WTC11 (cell line): ENCODE results near the gene SULT1C3. TPM values are rescaled to one million over a fixed set of nuclear protein-coding genes. Genes with fewer than 3 reads are reported as not detected.

Experiments used
- ATAC-seq: fragments of 200-7000 bp; cut with Tn5 transposase; 2 replicates; pipeline ENCODE4 v1.10.0; 2021; ENCODE audit warnings: mild to moderate bottlenecking, moderate library complexity
- CTCF ChIA-PET: fragments of 300-600 bp; sonication (Branson Sonifier 250); formaldehyde crosslinking; loops from one replicate; lab custom pipeline; 2021; ENCODE audit warnings: antibody characterized with exemption; lab: Charles Lee
- POLR2A ChIA-PET: fragments of 350-600 bp; sonication (Branson Sonifier 250); formaldehyde crosslinking; loops from one replicate; lab custom pipeline; 2021; ENCODE audit warnings: antibody characterized with exemption; lab: Charles Lee
- DNase-seq: peaks from one replicate; pipeline ENCODE4 v3.0.0; 2021; ENCODE audit warnings: low spot score
- H3K27ac Mint-ChIP-seq: 2 replicates; pipeline ENCODE4 v1.8.0; 2021; ENCODE audit warnings: mixed read lengths
- H3K27me3 Mint-ChIP-seq: 2 replicates; pipeline ENCODE4 v1.8.0; 2021; ENCODE audit warnings: low read depth, mild to moderate bottlenecking, moderate library complexity, mixed read lengths
- H3K36me3 Mint-ChIP-seq: 2 replicates; pipeline ENCODE4 v1.8.0; 2021; ENCODE audit warnings: mixed read lengths
- H3K4me1 Mint-ChIP-seq: 2 replicates; pipeline ENCODE4 v1.8.0; 2022; ENCODE audit warnings: mixed read lengths
- H3K4me3 Mint-ChIP-seq: 2 replicates; pipeline ENCODE4 v1.8.0; 2021; ENCODE audit warnings: mild to moderate bottlenecking, moderate library complexity, mixed read lengths
- H3K9me3 Mint-ChIP-seq: 2 replicates; pipeline ENCODE4 v1.8.0; 2021; ENCODE audit warnings: mixed read lengths
- ATF2 ChIP-seq: sonication (generic); formaldehyde crosslinking; IDR thresholded peaks from 2 replicates; pipeline ENCODE4 v1.8.1; 2022; ENCODE audit warnings: low read depth, missing genetic modification reagents, borderline replicate concordance
- CREB1 ChIP-seq: sonication (generic); formaldehyde crosslinking; IDR thresholded peaks from 2 replicates; pipeline ENCODE4 v1.8.0; 2023; ENCODE audit warnings: mild to moderate bottlenecking, missing genetic modification reagents
- CREM ChIP-seq: sonication (generic); formaldehyde crosslinking; IDR thresholded peaks from 2 replicates; pipeline ENCODE4 v1.8.1; 2022; ENCODE audit warnings: mild to moderate bottlenecking, missing genetic modification reagents, moderate library complexity
- E2F1 ChIP-seq: sonication (generic); formaldehyde crosslinking; IDR thresholded peaks from 2 replicates; pipeline ENCODE4 v1.8.0; 2022; ENCODE audit warnings: mild to moderate bottlenecking, missing genetic modification reagents
- E2F4 ChIP-seq: sonication (generic); formaldehyde crosslinking; IDR thresholded peaks from 2 replicates; pipeline ENCODE4 v1.8.1; 2022; ENCODE audit warnings: low read depth, mild to moderate bottlenecking, moderate library complexity, missing genetic modification reagents, borderline replicate concordance
- EMX1 ChIP-seq: fragments of 250-450 bp; sonication (Bioruptor Pico); IDR thresholded peaks from 2 replicates; pipeline ENCODE4 v1.8.0; 2021; ENCODE audit warnings: mild to moderate bottlenecking
- ESRRA ChIP-seq: sonication (generic); formaldehyde crosslinking; IDR thresholded peaks from 2 replicates; pipeline ENCODE4 v1.8.1; 2022; ENCODE audit warnings: mild to moderate bottlenecking, missing genetic modification reagents, borderline replicate concordance
- FOXJ3 ChIP-seq: sonication (generic); formaldehyde crosslinking; IDR thresholded peaks from 2 replicates; pipeline ENCODE4 v1.9.0; 2021; ENCODE audit warnings: missing genetic modification reagents, mild to moderate bottlenecking, borderline replicate concordance
- FOXK1 ChIP-seq: sonication (generic); formaldehyde crosslinking; IDR thresholded peaks from 2 replicates; pipeline ENCODE4 v1.8.0; 2022; ENCODE audit warnings: mild to moderate bottlenecking, moderate library complexity, missing genetic modification reagents
- HMGXB4 ChIP-seq: sonication (generic); formaldehyde crosslinking; IDR thresholded peaks from 2 replicates; pipeline ENCODE4 v1.8.1; 2023; ENCODE audit warnings: mild to moderate bottlenecking, moderate library complexity, missing genetic modification reagents
- JAZF1 ChIP-seq: fragments of 250-450 bp; sonication (Bioruptor Pico); IDR thresholded peaks from 2 replicates; pipeline ENCODE4 v1.9.0; 2021; ENCODE audit warnings: moderate library complexity, mild to moderate bottlenecking, inconsistent platforms
- JUN ChIP-seq: sonication (generic); formaldehyde crosslinking; IDR thresholded peaks from 2 replicates; pipeline ENCODE4 v1.8.0; 2023; ENCODE audit warnings: mild to moderate bottlenecking, missing genetic modification reagents
- NFYB ChIP-seq: sonication (generic); formaldehyde crosslinking; conservative IDR thresholded peaks from 2 replicates; pipeline ENCODE4 v1.8.0; 2022; ENCODE audit warnings: low read depth, missing genetic modification reagents
- OVOL2 ChIP-seq: fragments of 250-450 bp; sonication (Bioruptor Pico); IDR thresholded peaks from 2 replicates; pipeline ENCODE4 v1.9.0; 2021; ENCODE audit warnings: mild to moderate bottlenecking, borderline replicate concordance
- PRDM15 ChIP-seq: sonication (generic); formaldehyde crosslinking; IDR thresholded peaks from 2 replicates; pipeline ENCODE4 v1.8.0; 2022; ENCODE audit warnings: missing genetic modification reagents
- RELA ChIP-seq: sonication (generic); formaldehyde crosslinking; IDR thresholded peaks from 2 replicates; pipeline ENCODE4 v1.8.1; 2022; ENCODE audit warnings: missing genetic modification reagents, mild to moderate bottlenecking, borderline replicate concordance
- TEAD4 ChIP-seq: sonication (generic); formaldehyde crosslinking; IDR thresholded peaks from 2 replicates; pipeline ENCODE4 v1.8.0; 2022; ENCODE audit warnings: mild to moderate bottlenecking, missing genetic modification reagents
- USF1 ChIP-seq: sonication (generic); formaldehyde crosslinking; IDR thresholded peaks from 2 replicates; pipeline ENCODE4 v1.8.0; 2022; ENCODE audit warnings: mild to moderate bottlenecking, missing genetic modification reagents
- USF2 ChIP-seq: sonication (generic); formaldehyde crosslinking; IDR thresholded peaks from 2 replicates; pipeline ENCODE4 v1.8.1; 2023; ENCODE audit warnings: mild to moderate bottlenecking, missing genetic modification reagents, moderate library complexity
- ZNF121 ChIP-seq: sonication (generic); formaldehyde crosslinking; IDR thresholded peaks from 2 replicates; pipeline ENCODE4 v1.8.0; 2023; ENCODE audit warnings: missing genetic modification reagents
- ZNF138 ChIP-seq: sonication (generic); formaldehyde crosslinking; conservative IDR thresholded peaks from 2 replicates; pipeline ENCODE4 v1.8.1; 2022; ENCODE audit warnings: mild to moderate bottlenecking, moderate library complexity, missing genetic modification reagents
- ZNF219 ChIP-seq: sonication (generic); formaldehyde crosslinking; IDR thresholded peaks from 2 replicates; pipeline ENCODE4 v1.8.0; 2023; ENCODE audit warnings: missing genetic modification reagents, mild to moderate bottlenecking, borderline replicate concordance
- ZNF317 ChIP-seq: sonication (generic); formaldehyde crosslinking; IDR thresholded peaks from 2 replicates; pipeline ENCODE4 v1.8.1; 2023; ENCODE audit warnings: low read depth, mild to moderate bottlenecking, moderate library complexity, missing genetic modification reagents, borderline replicate concordance
- total RNA-seq: library from RNA; stranded (reverse); gene quantifications from 3 replicates; pipeline ENCODE4 v1.2.3, GENCODE V29; 2021
- TF ChIP-seq, protein P1 (sequence below): sonication (generic); formaldehyde crosslinking; IDR thresholded peaks from 2 replicates; pipeline ENCODE4 v1.8.1; 2023; ENCODE audit warnings: mild to moderate bottlenecking, missing genetic modification reagents, moderate library complexity
- TF ChIP-seq, protein P2 (sequence below): sonication (generic); formaldehyde crosslinking; conservative IDR thresholded peaks from 2 replicates; pipeline ENCODE4 v1.8.1; 2022; ENCODE audit warnings: mild to moderate bottlenecking, missing genetic modification reagents

SULT1C3 gene
- total RNA-seq, 1 experiment from 2014 or later = not detected

DNA sequence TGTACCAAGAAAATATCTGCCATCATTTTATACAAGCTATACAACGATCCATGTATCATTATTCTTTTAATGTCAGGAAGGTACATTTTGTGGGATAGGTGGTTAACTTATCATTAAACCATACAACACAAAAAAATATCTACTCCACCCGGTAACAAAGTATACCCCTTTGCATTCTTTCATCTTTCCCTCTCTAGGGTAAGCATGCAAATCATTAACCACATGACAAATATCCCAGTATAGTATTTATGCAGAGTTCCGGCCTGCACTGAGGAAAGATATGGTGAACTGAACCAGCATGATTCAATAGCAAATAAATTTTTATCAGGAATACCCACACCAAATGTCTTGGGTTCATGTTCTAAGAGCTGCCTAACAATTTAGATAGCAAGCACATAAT, 26.4 kb downstream of the SULT1C3 start:
- ChIA-PET CTCF (no interaction called here), POLR2A (no interaction called here)
- ATAC-seq = no peak
- TF ChIP-seq FOXJ3 (CRISPR knock-in tag) (no peak), ATF2 (CRISPR knock-in tag) (no peak), E2F4 (no peak), EMX1 (CRISPR knock-in tag) (no peak), E2F1 (CRISPR knock-in tag) (no peak), USF2 (CRISPR knock-in tag) (no peak), ZNF219 (CRISPR knock-in tag) (no peak), RELA (no peak), CREB1 (CRISPR knock-in tag) (no peak), FOXK1 (CRISPR knock-in tag) (no peak), HMGXB4 (CRISPR knock-in tag) (no peak), USF1 (CRISPR knock-in tag) (no peak), ESRRA (CRISPR knock-in tag) (no peak), JAZF1 (CRISPR knock-in tag) (no peak), JUN (no peak), OVOL2 (CRISPR knock-in tag) (no peak)
- TF ChIP-seq, protein P1, sequence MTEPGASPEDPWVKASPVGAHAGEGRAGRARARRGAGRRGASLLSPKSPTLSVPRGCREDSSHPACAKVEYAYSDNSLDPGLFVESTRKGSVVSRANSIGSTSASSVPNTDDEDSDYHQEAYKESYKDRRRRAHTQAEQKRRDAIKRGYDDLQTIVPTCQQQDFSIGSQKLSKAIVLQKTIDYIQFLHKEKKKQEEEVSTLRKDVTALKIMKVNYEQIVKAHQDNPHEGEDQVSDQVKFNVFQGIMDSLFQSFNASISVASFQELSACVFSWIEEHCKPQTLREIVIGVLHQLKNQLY (CRISPR knock-in tag) = no peak
- TF ChIP-seq, protein P2, sequence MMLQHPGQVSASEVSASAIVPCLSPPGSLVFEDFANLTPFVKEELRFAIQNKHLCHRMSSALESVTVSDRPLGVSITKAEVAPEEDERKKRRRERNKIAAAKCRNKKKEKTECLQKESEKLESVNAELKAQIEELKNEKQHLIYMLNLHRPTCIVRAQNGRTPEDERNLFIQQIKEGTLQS (CRISPR knock-in tag) = no peak
- DNase-seq = no peak
- H3K4me1 Mint-ChIP-seq = peaks cover 9% of the 10 kb centered on the region
- peaks cover 5% of the 10 kb centered on the region for H3K36me3 Mint-ChIP-seq
- H3K27me3 Mint-ChIP-seq = no peaks in the 10 kb centered on the region; the same call in 1 of the 2 replicates
- H3K4me3 Mint-ChIP-seq = no peak overlapping the region
- peaks cover 24% of the 10 kb centered on the region for H3K9me3 Mint-ChIP-seq
- H3K27ac Mint-ChIP-seq = no peak overlapping the region

- no peaks in the 10 kb centered on the region; the same call in 1 of the 2 replicates for H3K27me3 Mint-ChIP-seq
- peaks cover 17% of the 10 kb centered on the region for H3K9me3 Mint-ChIP-seq
- peaks cover 5% of the 10 kb centered on the region for H3K36me3 Mint-ChIP-seq
- ChIA-PET CTCF (no interaction called here), POLR2A (no interaction called here)
- no peak overlapping the region for H3K4me3 Mint-ChIP-seq
- H3K4me1 Mint-ChIP-seq = peaks cover 9% of the 10 kb centered on the region
- TF ChIP-seq ZNF121 (CRISPR knock-in tag) (no peak), ZNF317 (CRISPR knock-in tag) (no peak), NFYB (no peak), CREM (CRISPR knock-in tag) (no peak), ZNF138 (CRISPR knock-in tag) (no peak), PRDM15 (CRISPR knock-in tag) (no peak), TEAD4 (CRISPR knock-in tag) (no peak)
- H3K27ac Mint-ChIP-seq = no peak overlapping the region
- DNase-seq (no peak), ATAC-seq (no peak)
Observed at GRCh38 chr2:108267101-108267500, 27.3 kb downstream of the SULT1C3 start.
